GM12864 (cell line): ENCODE measurements around the gene USP9X.
"Not testable (repeated sequence)": the region's sequence is repeated elsewhere in the genome, so short reads cannot be mapped to it uniquely, and the experiment has no call there.

ENCODE experiments used
- DNase-seq: peaks from one replicate; pipeline ENCODE4 v3.0.0-alpha.2; 2011; ENCODE audit warnings: low read depth
- H3K4me3 ChIP-seq: 2 replicates; pipeline ENCODE4 v1.5.1; 2011; ENCODE audit warnings: mild to moderate bottlenecking, low read depth, low read length, control low read depth
- TF ChIP-seq, protein P1 (sequence below): IDR thresholded peaks from 2 replicates; pipeline ENCODE4 v1.5.1; 2011; ENCODE audit warnings: low read depth, mild to moderate bottlenecking, moderate library complexity, low read length, control low read depth, inconsistent platforms; ENCODE audit errors: missing control alignments

Gene USP9X

DNA sequence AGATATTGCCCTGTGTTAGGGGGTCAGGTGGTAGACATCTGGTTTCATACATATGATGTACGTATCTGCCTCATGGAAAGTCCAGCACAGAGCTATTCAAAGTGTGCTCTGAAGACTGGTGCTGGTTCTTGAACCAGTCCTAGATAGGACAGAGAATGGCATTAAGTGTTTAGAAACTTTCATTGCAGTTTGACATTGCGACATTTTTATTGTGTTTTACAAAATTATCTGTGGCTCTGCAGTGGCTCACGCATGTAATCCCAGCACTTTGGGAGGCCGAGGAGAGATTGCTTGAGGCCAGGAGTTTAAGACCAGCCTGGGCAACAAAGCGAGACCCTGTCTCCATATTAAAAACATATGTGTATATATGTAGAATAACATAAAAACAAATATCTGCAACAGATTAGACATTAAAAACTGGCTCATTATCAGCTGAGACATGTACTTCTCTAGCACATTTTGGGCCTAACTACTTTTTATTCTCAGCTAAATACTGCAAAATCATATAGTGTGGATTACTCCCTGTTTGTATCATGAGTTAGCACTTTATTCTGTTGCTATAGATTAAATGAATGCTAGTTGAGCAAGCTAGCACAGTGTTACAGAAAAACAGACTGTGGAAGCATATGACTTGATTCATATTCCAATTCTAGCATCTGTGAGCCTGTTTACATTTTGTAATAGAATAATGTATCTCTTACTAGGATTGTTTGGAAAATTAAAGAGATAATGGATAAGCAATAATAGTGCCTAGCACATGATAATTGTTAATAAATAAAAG is 57.1 kb downstream of the USP9X start:
- DNase-seq, result no peak
- no peak overlapping the region for H3K4me3 ChIP-seq
- TF ChIP-seq, protein P1, sequence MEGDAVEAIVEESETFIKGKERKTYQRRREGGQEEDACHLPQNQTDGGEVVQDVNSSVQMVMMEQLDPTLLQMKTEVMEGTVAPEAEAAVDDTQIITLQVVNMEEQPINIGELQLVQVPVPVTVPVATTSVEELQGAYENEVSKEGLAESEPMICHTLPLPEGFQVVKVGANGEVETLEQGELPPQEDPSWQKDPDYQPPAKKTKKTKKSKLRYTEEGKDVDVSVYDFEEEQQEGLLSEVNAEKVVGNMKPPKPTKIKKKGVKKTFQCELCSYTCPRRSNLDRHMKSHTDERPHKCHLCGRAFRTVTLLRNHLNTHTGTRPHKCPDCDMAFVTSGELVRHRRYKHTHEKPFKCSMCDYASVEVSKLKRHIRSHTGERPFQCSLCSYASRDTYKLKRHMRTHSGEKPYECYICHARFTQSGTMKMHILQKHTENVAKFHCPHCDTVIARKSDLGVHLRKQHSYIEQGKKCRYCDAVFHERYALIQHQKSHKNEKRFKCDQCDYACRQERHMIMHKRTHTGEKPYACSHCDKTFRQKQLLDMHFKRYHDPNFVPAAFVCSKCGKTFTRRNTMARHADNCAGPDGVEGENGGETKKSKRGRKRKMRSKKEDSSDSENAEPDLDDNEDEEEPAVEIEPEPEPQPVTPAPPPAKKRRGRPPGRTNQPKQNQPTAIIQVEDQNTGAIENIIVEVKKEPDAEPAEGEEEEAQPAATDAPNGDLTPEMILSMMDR, result no peak

DNA sequence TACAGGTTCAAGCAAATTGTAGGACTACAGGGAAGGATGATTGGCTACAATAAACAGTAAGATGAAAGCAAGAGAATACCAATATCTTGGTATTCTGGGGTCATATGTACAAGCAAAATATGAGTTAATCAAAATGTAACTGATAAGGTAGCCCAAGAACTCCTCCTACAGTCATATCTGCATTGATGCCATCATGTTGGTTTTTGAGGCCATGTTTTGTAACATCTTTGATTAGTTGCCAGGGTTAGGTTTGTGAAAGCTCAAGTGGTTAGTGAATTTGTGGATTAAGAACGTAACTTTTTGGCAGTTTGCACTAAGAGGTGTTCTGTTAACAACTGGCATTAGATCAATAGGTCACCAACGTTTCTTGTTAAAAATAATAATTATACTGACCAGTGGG is 59.6 kb downstream of the USP9X start:
- TF ChIP-seq, protein P1, result no peak
- no peak overlapping the region for H3K4me3 ChIP-seq
- DNase-seq, result no peak

DNA sequence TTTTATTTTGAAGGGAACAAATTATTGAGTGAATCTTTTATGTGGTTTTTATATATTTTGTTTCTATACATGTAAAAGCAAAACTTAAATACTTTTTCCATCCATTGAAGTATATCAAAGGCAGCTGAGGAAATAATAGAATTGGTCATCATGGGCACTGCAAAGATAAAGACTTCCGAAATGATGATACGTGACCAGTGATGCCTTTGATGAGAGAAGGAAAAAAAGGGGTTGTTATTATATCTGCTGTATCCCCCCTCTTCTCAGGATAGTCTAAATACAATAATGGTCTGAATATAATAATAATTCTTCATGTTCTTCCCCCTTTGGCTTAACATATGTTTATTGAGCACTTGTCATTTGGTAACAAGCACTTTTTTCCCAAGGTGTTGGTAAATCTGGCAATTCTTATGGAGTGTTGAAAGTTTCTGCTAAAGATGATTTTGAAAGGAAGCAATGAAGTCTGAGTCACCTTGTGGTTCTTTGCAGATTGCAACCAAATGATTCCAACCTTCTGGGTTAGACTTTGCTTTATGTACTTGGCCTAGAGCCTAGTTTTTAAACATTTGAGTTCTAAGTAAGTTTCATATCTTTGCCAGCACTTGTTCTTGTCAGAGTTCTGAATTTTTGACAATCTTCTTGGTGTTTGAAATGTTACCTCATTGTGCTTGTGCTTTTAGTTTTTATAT is 60.8 kb downstream of the USP9X start:
- DNase-seq, result no peak
- H3K4me3 ChIP-seq, result no peak overlapping the region
- TF ChIP-seq, protein P1, result no peak

DNA sequence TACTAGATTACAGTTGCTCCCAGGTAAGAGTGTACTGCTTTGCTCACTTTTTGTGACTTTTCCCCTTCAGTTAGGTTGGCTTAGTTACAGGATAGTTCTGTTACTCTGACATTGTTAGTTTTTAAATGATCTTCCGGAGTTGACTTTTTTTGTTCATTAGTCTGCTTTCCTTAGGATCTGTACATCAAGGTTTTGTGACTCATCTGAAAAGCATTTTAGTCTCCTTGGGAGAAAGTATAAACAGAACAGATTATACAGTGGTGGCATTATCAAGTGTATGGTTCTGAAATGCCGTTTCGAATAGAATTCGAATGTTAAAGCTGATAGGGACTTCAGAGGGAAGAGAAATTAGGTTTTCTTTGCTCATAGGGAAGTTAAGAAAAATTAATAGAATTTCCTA is 63.3 kb downstream of the USP9X start:
- no peak for DNase-seq
- H3K4me3 ChIP-seq, result no peak overlapping the region
- TF ChIP-seq, protein P1, result no peak

DNA sequence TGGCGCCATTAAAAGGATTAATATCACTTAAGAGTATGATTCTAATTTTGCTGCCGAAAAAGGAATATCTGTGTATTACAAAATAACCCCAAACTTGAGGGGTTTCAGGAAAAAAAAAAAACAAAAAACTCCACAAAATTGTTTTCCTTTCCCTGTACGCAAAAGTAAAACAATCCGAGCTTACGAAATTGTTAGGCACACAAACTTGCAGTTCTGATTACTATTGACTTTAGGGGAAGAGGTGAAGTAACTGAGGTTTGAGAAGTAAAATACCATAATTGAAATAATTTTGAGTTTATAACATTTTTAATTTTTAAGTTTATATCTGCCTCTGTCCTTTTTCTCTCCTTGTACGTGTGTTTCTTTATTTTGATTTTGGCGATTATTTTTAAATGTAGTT is 64.8 kb downstream of the USP9X start:
- TF ChIP-seq, protein P1, result no peak

DNA sequence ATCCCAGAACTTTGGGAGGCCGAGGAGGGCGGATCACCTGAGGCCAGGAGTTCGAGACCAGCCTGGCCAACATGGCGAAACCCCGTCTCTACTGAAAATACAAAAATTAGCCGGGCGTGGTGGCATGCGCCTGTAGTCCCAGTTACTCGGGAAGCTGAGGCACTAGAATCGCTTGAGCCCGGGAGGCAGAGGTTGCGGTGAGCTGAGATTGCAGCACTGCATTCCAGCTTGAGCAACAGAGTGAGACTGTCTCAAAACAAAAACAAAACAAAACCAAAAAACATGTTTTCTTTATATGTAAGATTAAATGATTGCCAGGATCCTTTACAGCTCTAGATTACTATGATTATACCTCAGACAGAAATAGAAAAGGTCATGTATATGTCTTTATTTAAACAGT is 66.5 kb downstream of the USP9X start:
- H3K4me3 ChIP-seq, DNase-seq: not testable (repeated sequence)

More for the DNA sequence above, 64.8 kb downstream of the USP9X start:
- no peak overlapping the region for H3K4me3 ChIP-seq
- no peak for DNase-seq

DNA sequence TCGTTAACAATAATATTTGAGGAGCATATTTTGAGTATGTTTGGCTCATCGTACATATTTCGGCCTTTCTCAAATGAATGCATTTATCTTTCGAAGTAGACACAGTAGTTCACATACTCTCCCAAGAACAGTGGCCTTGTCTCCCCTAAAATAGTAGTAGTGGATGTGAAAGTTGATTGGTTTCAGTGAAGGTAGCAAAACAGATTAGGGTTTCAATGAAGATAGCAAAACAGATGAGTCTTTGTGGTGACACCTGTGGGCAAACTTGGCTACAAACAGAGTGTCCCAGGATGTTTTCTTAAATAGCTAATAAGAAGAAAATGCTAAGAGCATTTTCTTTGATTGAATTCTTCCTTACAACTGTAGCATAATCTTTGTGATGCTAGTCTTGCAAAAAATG is 67.0 kb downstream of the USP9X start:
- DNase-seq, result no peak
- TF ChIP-seq, protein P1, result no peak
- H3K4me3 ChIP-seq, result no peak overlapping the region
